Measurements from ENCODE around the gene IFNA14.
A peak's percentile ranks its signal among the peaks of the same experiment; 100 is the strongest.
"Not testable (repeated sequence)": the region's sequence is repeated elsewhere in the genome, so short reads cannot be mapped to it uniquely, and the experiment has no call there.

IFNA14 gene

GRCh38 chr9:21217211-21217610, 22.6 kb downstream of the IFNA14 start, which contains the start of gene IFNA16:
IFNA16 (minus strand) TSS chr9:21217311; CDS start chr9:21217305, 6 bp downstream.
- not testable (repeated sequence) for DNase-seq

GRCh38 chr9:21213411-21214326, 26.1 kb downstream of the IFNA14 start:
- DNase-seq, result not testable (repeated sequence)

GRCh38 chr9:21212160-21212559, 27.6 kb downstream of the IFNA14 start:
- DNase-seq, result not testable (repeated sequence)

- DNase-seq, result not testable (repeated sequence)
Observed at GRCh38 chr9:21210782-21211181, 29.0 kb downstream of the IFNA14 start.

GRCh38 chr9:21210311-21210710, 29.5 kb downstream of the IFNA14 start:
- no peak for DNase-seq

GRCh38 chr9:21207043-21207442, 32.8 kb downstream of the IFNA14 start, which contains the start of gene IFNA10:
IFNA10 (minus strand) TSS chr9:21207143; CDS start chr9:21207097, 46 bp downstream.
- DNase-seq, result not testable (repeated sequence)

GRCh38 chr9:21205204-21205603, 34.6 kb downstream of the IFNA14 start:
- DNase-seq, result no peak

GRCh38 chr9:21202105-21202504, 37.7 kb downstream of the IFNA14 start, which contains the start of gene IFNA7:
IFNA7 (minus strand) TSS chr9:21202205; CDS start chr9:21202165, 40 bp downstream.
- not testable (repeated sequence) for DNase-seq

GRCh38 chr9:21194867-21195776, 44.7 kb downstream of the IFNA14 start:
- peak in 5 of 58 donors; percentile 1 to 25 (median 4) for DNase-seq

All from anterior cingulate cortex (tissue), 58 donors.